Heart right ventricle (tissue), 16 donors: ENCODE data around the gene PLCG1. TPM values are rescaled to one million over a fixed set of nuclear protein-coding genes. Genes with fewer than 3 reads are reported as not detected.

Experiments used
- ATAC-seq, 8 donors: fragments of 200-7000 bp; cut with Tn5 transposase; one replicate each; pipeline ENCODE4 v1.9.1; 2020; ENCODE audit warnings: mild to moderate bottlenecking in 8 of 8, moderate library complexity in 8 of 8, moderate number of reproducible peaks in 1 of 8
- DNase-seq, 2 donors: peaks; one replicate each; pipeline ENCODE4 v3.0.0-alpha.2; 2020
- H3K27ac ChIP-seq, 10 donors: fragments of 200-600 bp; sonication (generic) in 2 of 10; one replicate each; pipeline versions ENCODE4 v1.5.0 to v1.8.0; 2020 to 2022; ENCODE audit warnings: mild to moderate bottlenecking in 3 of 10
- H3K27me3 ChIP-seq, 7 donors: fragments of 200-600 bp; one replicate each; pipeline ENCODE4 v1.8.0; 2021 to 2022; ENCODE audit warnings: mild to moderate bottlenecking in 2 of 7
- H3K36me3 ChIP-seq, 9 donors: fragments of 200-600 bp; sonication (generic) in 1 of 9; one replicate each; pipeline versions ENCODE4 v1.5.0 to v1.8.0; 2020 to 2022; ENCODE audit warnings: mild to moderate bottlenecking in 2 of 9
- H3K4me1 ChIP-seq, 9 donors: fragments of 200-600 bp; sonication (generic) in 1 of 9; one replicate each; pipeline versions ENCODE4 v1.5.0 to v1.8.0; 2020 to 2022; ENCODE audit warnings: mild to moderate bottlenecking in 4 of 9
- H3K4me3 ChIP-seq, 10 donors: fragments of 200-600 bp; sonication (generic) in 2 of 10; one replicate each; pipeline versions ENCODE4 v1.5.0 to v1.8.0; 2020 to 2022; ENCODE audit warnings: mild to moderate bottlenecking in 7 of 10, moderate library complexity in 2 of 10
- H3K9me3 ChIP-seq, 11 donors: fragments of 200-600 bp in 10 of 11; sonication (generic) in 2 of 11; one replicate each; pipeline versions ENCODE4 v1.5.0 to v1.8.0; 2013 to 2022; ENCODE audit warnings: mild to moderate bottlenecking in 2 of 11, control low read depth in 1 of 11, moderate library complexity in 1 of 11
- CTCF ChIP-seq, 9 donors: fragments of 200-600 bp; sonication (generic) in 2 of 9; IDR thresholded peaks; one replicate each; pipeline versions ENCODE4 v1.5.0 to v1.8.0; 2021 to 2022; ENCODE audit warnings: antibody characterized with exemption in 9 of 9, mild to moderate bottlenecking in 5 of 9, moderate library complexity in 1 of 9
- WGBS, 2 donors: extraction: QIAGEN DNeasy Blood & Tissue Kit; methylation state at CpG; one replicate each; pipeline ENCODE4 v1.1.7; 2013; ENCODE audit warnings: inconsistent platforms in 1 of 2; 5-methylcytosine and 5-hydroxymethylcytosine counted together
- intact Hi-C, 10 donors: fragments of 100-400 bp; cut with DNase I; formaldehyde crosslinking; loops; one replicate each; pipeline versions ENCODE4 v1.11.1 to v1.14.2; 2022
- polyA plus RNA-seq, 2 donors: library from polyadenylated mRNA; stranded (reverse); fragments of 200-250 nt; gene quantifications; one replicate each; pipeline ENCODE4 v1.2.3, GENCODE V29; 2013
- total RNA-seq, 10 donors: library from RNA; stranded (reverse); fragmentation: NEBNext Ultra II Directional in 3 of 10; extraction: Animal tissue kit (Norgen Biotek cat#: 25700) in 3 of 10; gene quantifications; one replicate each; pipeline versions ENCODE4 v1.2.1 to v1.2.4, GENCODE V29; 2021 to 2023
- donor health status: Arrhythmogenic right ventricular cardiomyopathy.
- donor health status: ischemic (EF 13 %, LVEDD 7.1; RV severe dilation, severe dysfunction).
- donor health status: healthy with polysubstance abuse.
- donor health status: DM: no; HTN: yes; CAD: no.
- donor health status: DM: no; HTN: no; CAD: no.
- donor health status: ischemic (EF 25% LVEDD 6.9; RV normal size, moderate dysfunction).
- donor health status: ischemic (EF 25% LVEDD 5.7; RV mildly dilated, moderate dysfunction).
- donor health status: healthy.
- donor health status: DM: yes; HTN: yes; CAD: no.
- donor health status: Ischemic cardiomyopathy.
- donor health status: ischemic (EF 35%, LVEDD 5.7; RV mildly dilated, moderate dysfunction).
- donor health status: nonischemic (EF 11% LVEDD 7.7; RV severe dilation, severe dysfunction).
- donor health status: DM: yes; HTN: yes; CAD: no.
- donor health status: PGD.
- donor health status: ischemic (EF 29% LVEDD 5.4; RV normal size, mild dysfunction).
- donor health status: nonischemic (EF 23%, LVEDD 6.1; RV moderate dilation, normal function).

The PLCG1 gene
- total and polyA plus RNA-seq, 12 donors, result 36.6 to 81.7 (median 47.9) TPM

GRCh38 chr20:41135888-41136679 lies 1.3 kb upstream of the PLCG1 start:
- H3K27ac ChIP-seq, result peak overlapping the region; percentile 90 to 100 (median 98)
- TF ChIP-seq CTCF (IDR thresholded peaks at IDR 0.05), result no peak
- ATAC-seq (peak in 2 of 8 donors; percentile 0 to 17), DNase-seq (no peak)
- H3K4me1 ChIP-seq, result peaks cover 13 to 50% (median 41%) of the 10 kb centered on the region in 9 donors
- peak overlapping the region; percentile 71 to 99 (median 94) for H3K4me3 ChIP-seq
- no peaks in the 10 kb centered on the region for H3K9me3 ChIP-seq
- intact Hi-C loops, result loop anchor here in 7 of 10 donors (1.0 to 10.0 kb wide), 14 partner anchors 36 to 279 kb away; partner anchors contain the start of gene LPIN3 (in 3 of the 7)
- no peaks in the 10 kb centered on the region for H3K36me3 ChIP-seq
- H3K27me3 ChIP-seq, result peaks cover 0 to 9% (median 0%) of the 10 kb centered on the region in 7 donors
- 39% methylated on average over 23 of the region's 23 CpGs for WGBS, 2 donors

- intact Hi-C loops, result loop anchor here in 7 of 10 donors (2.0 to 10.0 kb wide), 12 partner anchors 34 to 277 kb away; partner anchors contain the start of gene LPIN3 (in 2 of the 7)
- Histone ChIP-seq H3K4me1 (peaks cover 24 to 67% (median 58%) of the 10 kb centered on the region in 9 donors), H3K4me3 (peak overlapping the region; percentile 71 to 99 (median 94)), H3K27ac (peak overlapping the region; percentile 90 to 100 (median 98)), H3K27me3 (peaks cover 0 to 9% (median 0%) of the 10 kb centered on the region in 7 donors), H3K9me3 (no peaks in the 10 kb centered on the region), H3K36me3 (no peaks in the 10 kb centered on the region)
- DNase-seq, result peak; percentile 79 to 89
- ATAC-seq, result peak; percentile 28 to 64 (median 56)
- peak in 1 of 9 donors; percentile 5 for TF ChIP-seq CTCF (IDR thresholded peaks at IDR 0.05)
- WGBS, 2 donors, result 0 to 1% methylated on average over 66 of the region's 66 CpGs
Observed at GRCh38 chr20:41137614-41138474, 501 bp downstream of the PLCG1 start.

GRCh38 chr20:41138475-41139226 lies 1.3 kb downstream of the PLCG1 start:
- 8 to 18% methylated on average over 12 of the region's 12 CpGs for WGBS, 2 donors
- no peak for TF ChIP-seq CTCF (IDR thresholded peaks at IDR 0.05)
- Histone ChIP-seq H3K27ac (peak overlapping the region; percentile 90 to 100 (median 98)), H3K9me3 (no peaks in the 10 kb centered on the region), H3K4me3 (peak overlapping the region; percentile 71 to 99 (median 94)), H3K4me1 (peaks cover 24 to 75% (median 67%) of the 10 kb centered on the region in 9 donors), H3K36me3 (no peaks in the 10 kb centered on the region), H3K27me3 (peaks cover 0 to 9% (median 0%) of the 10 kb centered on the region in 7 donors)
- DNase-seq (peak in 1 of 2 donors; percentile 34), ATAC-seq (peak in 3 of 8 donors; percentile 1 to 7 (median 6))
- intact Hi-C loops, result loop anchor here in 6 of 10 donors (5.0 to 10.0 kb wide), 8 partner anchors 34 to 276 kb away; partner anchors contain the start of gene LPIN3 (in 2 of the 6)
